Breast epithelium (tissue), 4 donors: Measurements from ENCODE around the gene SPATA2L. TPM values are rescaled to one million over a fixed set of nuclear protein-coding genes. Genes with fewer than 3 reads are reported as not detected.

Experiments used
- DNase-seq, 2 donors: peaks; one replicate each; pipeline ENCODE4 v3.0.0-alpha.2; 2019; ENCODE audit warnings: low spot score in 2 of 2
- H3K27ac ChIP-seq, 2 donors: fragments of 200-600 bp; sonication (generic) in 1 of 2; one replicate each; pipeline ENCODE4 v1.5.1; 2016 to 2019; ENCODE audit warnings: mild to moderate bottlenecking in 1 of 2
- H3K27me3 ChIP-seq, 2 donors: fragments of 200-600 bp; sonication (generic) in 1 of 2; one replicate each; pipeline versions ENCODE4 v1.5.1 to v1.6.0; 2017 to 2019; ENCODE audit warnings: control low read depth in 1 of 2, mild to moderate bottlenecking in 1 of 2
- H3K36me3 ChIP-seq: fragments of 200-600 bp; one replicate; pipeline ENCODE4 v1.5.1; 2019
- H3K4me1 ChIP-seq, 2 donors: fragments of 200-600 bp; sonication (generic); one replicate each; pipeline ENCODE4 v1.5.1; 2016 to 2019; ENCODE audit warnings: control low read depth in 1 of 2
- H3K4me3 ChIP-seq, 3 donors: fragments of 200-600 bp; sonication (generic); 1 replicate in 2 of 3; 2 replicates in 1 of 3; pipeline ENCODE4 v1.5.1; 2016 to 2019; ENCODE audit warnings: mild to moderate bottlenecking in 3 of 3, moderate library complexity in 2 of 3
- H3K9me3 ChIP-seq, 2 donors: fragments of 200-600 bp; sonication (generic) in 1 of 2; one replicate each; pipeline ENCODE4 v1.5.1; 2016 to 2019; ENCODE audit warnings: control low read depth in 1 of 2
- POLR2A ChIP-seq: fragments of 450-650 bp; IDR thresholded peaks from one replicate; pipeline ENCODE4 v1.6.1; 2016; ENCODE audit warnings: antibody characterized with exemption, mild to moderate bottlenecking, moderate library complexity
- POLR2AphosphoS5 ChIP-seq, 3 donors: sonication (generic); formaldehyde crosslinking; IDR thresholded peaks; one replicate each; pipeline ENCODE4 v1.6.1; 2017; ENCODE audit warnings: antibody characterized with exemption in 3 of 3
- intact Hi-C: fragments of 100-400 bp; cut with DNase I; formaldehyde crosslinking; loops from one replicate; pipeline ENCODE4 v1.15.1; 2023; ENCODE audit warnings: low total_unique reads
- total RNA-seq, 3 donors: library from RNA; depleted of rRNA; stranded (reverse); fragments of >200 nt; gene quantifications; one replicate each; pipeline ENCODE4 v1.1.0, GENCODE V29; 2016
- TF ChIP-seq, protein P1 (sequence below), 3 donors: fragments of 450-650 bp; IDR thresholded peaks; one replicate each; pipeline ENCODE4 v1.5.1; 2016 to 2017; ENCODE audit warnings: antibody characterized with exemption in 3 of 3, mild to moderate bottlenecking in 3 of 3, moderate library complexity in 3 of 3

SPATA2L gene
- total RNA-seq, 3 donors from 2014 or later, result 9.0 to 15.1 (median 14.3) TPM

DNA sequence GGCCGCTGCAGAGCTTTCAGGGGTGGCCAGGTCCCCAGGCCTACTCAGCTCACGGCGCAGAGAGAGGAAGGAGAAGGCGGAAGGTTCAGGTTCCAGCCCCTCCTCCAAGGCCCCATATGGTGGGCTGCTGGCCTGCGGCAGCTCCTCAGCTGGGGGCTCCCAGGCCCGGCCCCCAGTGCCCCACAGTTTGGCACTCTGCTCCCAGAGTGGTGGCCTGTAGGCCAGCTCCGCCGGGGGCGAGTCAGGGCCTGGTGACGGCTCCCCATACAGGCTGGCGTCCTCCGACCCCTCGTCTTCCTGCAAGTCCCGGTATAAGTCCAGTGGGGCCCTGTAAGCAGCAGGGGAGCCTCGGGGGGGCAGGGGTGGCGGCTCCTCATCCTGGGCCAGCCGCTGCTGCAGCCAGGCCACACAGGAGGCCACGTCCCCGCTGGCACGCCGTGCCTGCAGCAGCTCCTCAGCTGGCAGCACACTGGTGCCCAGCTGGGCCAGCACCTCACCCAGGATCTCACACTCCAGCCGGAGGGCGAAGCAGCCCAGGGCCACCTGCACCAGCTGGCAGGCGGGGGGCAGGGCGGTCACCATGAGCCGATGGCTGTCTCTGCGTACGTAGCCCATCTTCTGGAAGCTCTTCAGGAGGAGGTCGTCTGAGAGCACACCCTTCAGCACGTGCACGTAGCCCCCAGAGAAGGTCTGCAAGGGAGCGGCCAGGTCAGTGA is 3.7 kb downstream of the SPATA2L start:
- Histone ChIP-seq H3K27ac (no peak overlapping the region), H3K4me3 (no peak overlapping the region), H3K36me3 (no peaks in the 10 kb centered on the region), H3K4me1 (no peaks in the 10 kb centered on the region), H3K27me3 (no peaks in the 10 kb centered on the region), H3K9me3 (no peaks in the 10 kb centered on the region)
- intact Hi-C loops, result no loop called here
- no peak for DNase-seq
- TF ChIP-seq POLR2AphosphoS5 (IDR thresholded peaks at IDR 0.05) (no peak), POLR2A (no peak)
- TF ChIP-seq, protein P1, sequence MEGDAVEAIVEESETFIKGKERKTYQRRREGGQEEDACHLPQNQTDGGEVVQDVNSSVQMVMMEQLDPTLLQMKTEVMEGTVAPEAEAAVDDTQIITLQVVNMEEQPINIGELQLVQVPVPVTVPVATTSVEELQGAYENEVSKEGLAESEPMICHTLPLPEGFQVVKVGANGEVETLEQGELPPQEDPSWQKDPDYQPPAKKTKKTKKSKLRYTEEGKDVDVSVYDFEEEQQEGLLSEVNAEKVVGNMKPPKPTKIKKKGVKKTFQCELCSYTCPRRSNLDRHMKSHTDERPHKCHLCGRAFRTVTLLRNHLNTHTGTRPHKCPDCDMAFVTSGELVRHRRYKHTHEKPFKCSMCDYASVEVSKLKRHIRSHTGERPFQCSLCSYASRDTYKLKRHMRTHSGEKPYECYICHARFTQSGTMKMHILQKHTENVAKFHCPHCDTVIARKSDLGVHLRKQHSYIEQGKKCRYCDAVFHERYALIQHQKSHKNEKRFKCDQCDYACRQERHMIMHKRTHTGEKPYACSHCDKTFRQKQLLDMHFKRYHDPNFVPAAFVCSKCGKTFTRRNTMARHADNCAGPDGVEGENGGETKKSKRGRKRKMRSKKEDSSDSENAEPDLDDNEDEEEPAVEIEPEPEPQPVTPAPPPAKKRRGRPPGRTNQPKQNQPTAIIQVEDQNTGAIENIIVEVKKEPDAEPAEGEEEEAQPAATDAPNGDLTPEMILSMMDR (IDR thresholded peaks at IDR 0.05), result no peak

DNA sequence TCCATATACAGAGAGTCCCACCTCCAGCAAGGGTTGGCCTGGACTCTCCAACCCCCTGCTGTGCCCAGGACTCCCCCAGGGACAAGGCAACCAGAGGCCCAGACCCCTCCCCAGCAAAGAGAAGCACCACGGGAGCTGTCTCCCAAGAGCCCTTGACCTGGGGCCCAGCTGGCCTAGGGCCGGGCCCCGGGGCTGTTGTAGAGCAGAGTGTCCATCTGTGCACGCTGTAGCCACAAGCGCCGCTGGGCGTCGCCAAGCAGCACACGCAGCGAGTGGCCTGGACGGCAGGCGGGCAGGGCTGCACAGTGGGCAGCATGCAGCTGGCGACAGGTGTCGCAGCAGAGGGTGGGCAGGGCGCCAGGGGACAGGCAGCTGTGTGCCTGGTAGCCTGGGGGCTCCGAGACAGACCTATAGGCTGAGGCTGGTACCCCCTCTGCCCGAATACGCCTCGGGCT is 4.3 kb downstream of the SPATA2L start:
- intact Hi-C loops, result no loop called here
- Histone ChIP-seq H3K4me1 (no peaks in the 10 kb centered on the region), H3K9me3 (no peaks in the 10 kb centered on the region), H3K36me3 (no peaks in the 10 kb centered on the region), H3K4me3 (no peak overlapping the region), H3K27ac (no peak overlapping the region), H3K27me3 (no peaks in the 10 kb centered on the region)
- DNase-seq, result no peak
- no peak for TF ChIP-seq POLR2AphosphoS5 (IDR thresholded peaks at IDR 0.05)
- no peak for TF ChIP-seq POLR2A
- TF ChIP-seq, protein P1 (IDR thresholded peaks at IDR 0.05), result no peak

DNA sequence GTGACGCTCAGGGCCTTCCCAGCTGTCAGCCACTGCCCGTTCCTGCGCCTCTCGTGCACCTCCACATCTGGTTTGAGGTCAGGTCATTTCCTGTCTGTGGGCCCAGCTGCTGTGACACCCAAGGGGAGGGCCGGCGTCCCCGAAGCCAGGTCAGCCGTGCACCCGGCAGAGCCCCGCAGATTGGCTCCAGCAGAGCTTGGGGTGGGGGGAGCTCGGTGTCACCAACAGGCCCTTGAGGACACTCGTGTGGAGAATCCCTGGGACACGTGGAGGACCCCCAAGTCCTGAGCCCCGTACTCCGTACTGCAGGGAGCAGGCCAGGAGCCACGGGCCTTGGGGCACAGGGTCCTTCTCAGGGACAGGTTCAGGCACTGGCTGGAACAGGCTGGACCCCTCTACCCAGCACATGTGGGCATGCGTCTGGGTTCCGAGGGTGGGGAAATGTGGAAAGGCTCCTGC is 4.8 kb downstream of the SPATA2L start:
- no peak for DNase-seq
- Histone ChIP-seq H3K27me3 (no peaks in the 10 kb centered on the region), H3K4me1 (no peaks in the 10 kb centered on the region), H3K4me3 (no peak overlapping the region), H3K36me3 (no peaks in the 10 kb centered on the region), H3K27ac (no peak overlapping the region), H3K9me3 (no peaks in the 10 kb centered on the region)
- intact Hi-C loops, result no loop called here
- TF ChIP-seq, protein P1 (IDR thresholded peaks at IDR 0.05), result no peak

DNA sequence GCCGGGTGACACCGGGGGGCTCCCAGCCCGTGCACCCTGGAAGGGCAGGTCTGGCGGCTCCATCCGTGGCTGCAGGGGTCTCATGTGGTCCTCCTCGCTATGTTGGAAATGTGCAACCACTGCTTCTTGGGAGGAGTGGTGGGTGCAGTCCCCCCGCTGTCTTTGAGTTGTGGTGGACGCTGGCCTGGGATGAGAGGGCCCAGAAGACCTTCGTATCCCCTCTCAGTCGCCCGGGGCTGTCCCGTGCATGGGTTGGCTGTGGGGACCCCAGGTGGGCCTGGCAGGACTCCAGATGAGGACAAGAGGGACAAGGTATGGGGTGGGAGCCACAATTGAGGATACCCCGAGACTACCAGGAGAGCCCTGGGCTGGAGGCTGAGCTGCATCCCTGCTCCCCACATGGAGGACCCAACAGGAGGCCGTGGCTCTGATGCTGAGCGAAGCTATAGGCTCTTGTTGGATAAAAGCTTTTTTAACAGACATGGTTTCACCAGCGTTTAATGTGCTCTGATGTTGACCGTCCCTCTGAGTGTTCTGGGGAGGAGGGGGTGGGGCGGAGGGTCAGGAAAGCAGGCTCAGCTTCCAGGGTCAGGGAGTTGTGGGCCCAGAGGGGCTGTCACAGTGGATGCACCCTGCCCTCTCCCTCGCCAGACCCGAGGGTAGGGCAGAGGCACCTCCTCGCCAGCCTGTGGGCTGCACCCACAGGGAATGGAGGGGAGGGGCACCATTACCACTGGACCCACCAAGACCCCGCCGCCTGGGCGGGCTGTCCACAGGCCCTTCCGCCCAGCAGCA is 5.4 kb downstream of the SPATA2L start:
- Histone ChIP-seq H3K36me3 (no peaks in the 10 kb centered on the region), H3K4me1 (no peaks in the 10 kb centered on the region), H3K27me3 (no peaks in the 10 kb centered on the region), H3K27ac (no peak overlapping the region), H3K4me3 (no peak overlapping the region), H3K9me3 (no peaks in the 10 kb centered on the region)
- TF ChIP-seq, protein P1 (IDR thresholded peaks at IDR 0.05), result no peak
- TF ChIP-seq POLR2A (no peak), POLR2AphosphoS5 (IDR thresholded peaks at IDR 0.05) (no peak)
- DNase-seq, result no peak
- intact Hi-C loops, result no loop called here
